ENCODE measurements around the gene KLHDC4. TPM values are rescaled to one million over a fixed set of nuclear protein-coding genes. Genes with fewer than 3 reads are reported as not detected.

Gene KLHDC4
- total and polyA plus RNA-seq, 8 donors: 15.5 to 82.1 (median 26.0) TPM

GRCh38 chr16:87697792-87698191 lies 68.0 kb downstream of the KLHDC4 start:
- FAIRE-seq (no peak), ATAC-seq (no peak), DNase-seq (no peak)
- Histone ChIP-seq H3K4me3 (no peak overlapping the region), H3K4me1 (no peaks in the 10 kb centered on the region), H3K36me3 (peaks cover 0 to 24% (median 0%) of the 10 kb centered on the region in 3 donors), H3K27me3 (no peaks in the 10 kb centered on the region), H3K9me3 (no peaks in the 10 kb centered on the region), H3K27ac (no peak overlapping the region)
- 91 to 93% methylated on average over 14 of the region's 14 CpGs for WGBS, 2 donors
- intact Hi-C loops (cut with DNase I): no loop called here
- no peak for TF ChIP-seq CTCF (IDR thresholded peaks at IDR 0.05)

GRCh38 chr16:87697256-87697655 lies 68.5 kb downstream of the KLHDC4 start:
- no peak overlapping the region for H3K27ac ChIP-seq
- H3K36me3 ChIP-seq: peaks cover 0 to 20% (median 0%) of the 10 kb centered on the region in 3 donors
- no peaks in the 10 kb centered on the region for H3K27me3 ChIP-seq
- FAIRE-seq (no peak), DNase-seq (peak in 1 of 6 donors; percentile 54), ATAC-seq (no peak)
- 94% methylated on average over 18 to 21 of the region's 21 CpGs for WGBS, 2 donors
- H3K9me3 ChIP-seq: no peaks in the 10 kb centered on the region
- intact Hi-C loops (cut with DNase I): no loop called here
- TF ChIP-seq CTCF (IDR thresholded peaks at IDR 0.05): no peak
- H3K4me1 ChIP-seq: no peaks in the 10 kb centered on the region
- H3K4me3 ChIP-seq: no peak overlapping the region

GRCh38 chr16:87696726-87697125 lies 69.1 kb downstream of the KLHDC4 start:
- DNase-seq (peak in 2 of 6 donors; percentile 14 to 47), FAIRE-seq (no peak), ATAC-seq (no peak)
- Histone ChIP-seq H3K4me1 (no peaks in the 10 kb centered on the region), H3K9me3 (no peaks in the 10 kb centered on the region), H3K4me3 (no peak overlapping the region), H3K36me3 (peaks cover 0 to 14% (median 0%) of the 10 kb centered on the region in 3 donors), H3K27ac (no peak overlapping the region), H3K27me3 (no peaks in the 10 kb centered on the region)
- 89% methylated on average over 18 of the region's 18 CpGs for WGBS, 2 donors
- intact Hi-C loops (cut with DNase I): no loop called here
- TF ChIP-seq CTCF (IDR thresholded peaks at IDR 0.05): no peak

- H3K27ac ChIP-seq: no peak overlapping the region
- no peaks in the 10 kb centered on the region for H3K4me1 ChIP-seq
- H3K9me3 ChIP-seq: no peaks in the 10 kb centered on the region
- no peak overlapping the region for H3K4me3 ChIP-seq
- peak in 1 of 6 donors; percentile 67 for DNase-seq
- FAIRE-seq: no peak
- TF ChIP-seq CTCF (IDR thresholded peaks at IDR 0.05): no peak
- no peak for ATAC-seq
- no peaks in the 10 kb centered on the region for H3K27me3 ChIP-seq
- 92% methylated on average over 12 of the region's 12 CpGs for WGBS, 2 donors
- intact Hi-C loops (cut with DNase I): no loop called here
- H3K36me3 ChIP-seq: peaks cover 0 to 14% (median 0%) of the 10 kb centered on the region in 3 donors
Observed at GRCh38 chr16:87695534-87695933, 70.3 kb downstream of the KLHDC4 start.

- H3K4me3 ChIP-seq: no peak overlapping the region
- no peak for FAIRE-seq
- WGBS, 2 donors: 92 to 93% methylated on average over 20 of the region's 20 CpGs
Observed at GRCh38 chr16:87694441-87695125, 71.2 kb downstream of the KLHDC4 start.

More at GRCh38 chr16:87694441-87695125, 71.2 kb downstream of the KLHDC4 start:
- intact Hi-C loops (cut with DNase I): no loop called here
- peaks cover 0 to 10% (median 0%) of the 10 kb centered on the region in 3 donors for H3K36me3 ChIP-seq
- no peaks in the 10 kb centered on the region for H3K4me1 ChIP-seq
- no peaks in the 10 kb centered on the region for H3K27me3 ChIP-seq
- ATAC-seq (no peak), DNase-seq (peak in 1 of 6 donors; percentile 54)
- no peak for TF ChIP-seq CTCF (IDR thresholded peaks at IDR 0.05)
- no peaks in the 10 kb centered on the region for H3K9me3 ChIP-seq
- no peak overlapping the region for H3K27ac ChIP-seq
